ENCODE results near the gene PROSER3. TPM values are rescaled to one million over a fixed set of nuclear protein-coding genes. Genes with fewer than 3 reads are reported as not detected.

PROSER3 gene
- total and polyA plus RNA-seq, 2 experiments from 2014 or later: 21.8 to 28.0 TPM

GRCh38 chr19:35724560-35724959 is 33.4 kb upstream of the PROSER3 start (continued):
- TF ChIP-seq ZNF462 (CRISPR knock-in tag; IDR thresholded peaks at IDR 0.05) (no peak), ZNF114 (CRISPR knock-in tag; IDR thresholded peaks at IDR 0.05) (no peak), NANOG (IDR thresholded peaks at IDR 0.05; ENCODE audit: borderline replicate concordance) (no peak), POLR2AphosphoS5 (IDR thresholded peaks at IDR 0.05; ENCODE audit: low read depth) (no peak), ZNF331 (CRISPR knock-in tag; IDR thresholded peaks at IDR 0.05; ENCODE audit: low read depth) (no peak), JUNB (IDR thresholded peaks at IDR 0.05; ENCODE audit: unreplicated experiment) (no peak), EZH2phosphoT487 (IDR thresholded peaks at IDR 0.05; ENCODE audit: unreplicated experiment) (no peak), REST (IDR thresholded peaks at IDR 0.05; ENCODE audit: unreplicated experiment) (no peak), EZH2 (IDR thresholded peaks at IDR 0.05; ENCODE audit: low read depth, unreplicated experiment) (no peak), CREB1 (CRISPR knock-in tag; IDR thresholded peaks at IDR 0.05; ENCODE audit: low read depth) (no peak), ETS1 (IDR thresholded peaks at IDR 0.05) (no peak)

All from GM23338 (cell line).